Loucy (cell line): ENCODE results near the gene DCHS2.

Experiments used
- H2AFZ ChIP-seq: fragments of 200-600 bp; sonication (generic); 2 replicates; pipeline ENCODE4 v1.6.0; 2016; ENCODE audit warnings: antibody characterized with exemption, mild to moderate bottlenecking, low read length, moderate library complexity
- H3F3A ChIP-seq: fragments of 200-600 bp; 2 replicates; pipeline ENCODE4 v1.6.0; 2016; ENCODE audit warnings: antibody characterized with exemption, low read depth, mild to moderate bottlenecking
- H3K27me3 ChIP-seq: fragments of 200-600 bp; sonication (generic); 2 replicates; pipeline ENCODE4 v1.6.1; 2014; ENCODE audit warnings: low read length, mild to moderate bottlenecking; ENCODE audit not compliant: insufficient read depth, poor library complexity, severe bottlenecking
- H3K36me3 ChIP-seq: fragments of 200-600 bp; sonication (generic); 2 replicates; pipeline ENCODE4 v1.6.1; 2016; ENCODE audit warnings: low read length; ENCODE audit not compliant: insufficient read depth
- H3K4me1 ChIP-seq: fragments of 200-600 bp; sonication (generic); 2 replicates; pipeline ENCODE4 v1.5.1; 2014; ENCODE audit warnings: low read length, mild to moderate bottlenecking; ENCODE audit not compliant: insufficient read depth, poor library complexity, severe bottlenecking
- H3K4me2 ChIP-seq: fragments of 200-600 bp; sonication (generic); 2 replicates; pipeline ENCODE4 v1.6.0; 2014; ENCODE audit warnings: antibody characterized with exemption, low read length, low read depth, mild to moderate bottlenecking; ENCODE audit not compliant: poor library complexity, severe bottlenecking
- H3K4me3 ChIP-seq: fragments of 200-600 bp; sonication (generic); 2 replicates; pipeline ENCODE4 v1.5.1; 2014; ENCODE audit warnings: low read length, mild to moderate bottlenecking, mixed read lengths; ENCODE audit not compliant: poor library complexity, severe bottlenecking
- H3K79me2 ChIP-seq: fragments of 200-600 bp; sonication (generic); 2 replicates; pipeline ENCODE4 v1.6.1; 2014; ENCODE audit warnings: low read length; ENCODE audit not compliant: insufficient read depth
- H3K9ac ChIP-seq: fragments of 200-600 bp; sonication (generic); 2 replicates; pipeline ENCODE4 v1.6.0; 2014; ENCODE audit warnings: mild to moderate bottlenecking, low read depth, low read length, moderate library complexity; ENCODE audit not compliant: poor library complexity, severe bottlenecking
- H3K9me2 ChIP-seq: fragments of 200-600 bp; sonication (generic); replicated peaks from 2 replicates; pipeline ENCODE4 v1.6.1; 2016; ENCODE audit warnings: low read depth, low read length, mixed read lengths
- H3K9me3 ChIP-seq: fragments of 200-600 bp; sonication (generic); 2 replicates; pipeline ENCODE4 v1.6.1; 2014; ENCODE audit warnings: mild to moderate bottlenecking, antibody characterized with exemption, low read length, low read depth; ENCODE audit not compliant: insufficient read depth
- H4K20me1 ChIP-seq: fragments of 200-600 bp; sonication (generic); 2 replicates; pipeline ENCODE4 v1.6.0; 2014; ENCODE audit warnings: antibody characterized with exemption, low read length, mild to moderate bottlenecking; ENCODE audit not compliant: insufficient read depth, poor library complexity, severe bottlenecking
- CTCF ChIP-seq: fragments of 200-600 bp; sonication (generic); conservative IDR thresholded peaks from 2 replicates; pipeline ENCODE4 v1.5.1; 2014; ENCODE audit warnings: mild to moderate bottlenecking, antibody characterized with exemption, low read length
- EZH2phosphoT487 ChIP-seq: fragments of 200-600 bp; IDR thresholded peaks from 2 replicates; pipeline ENCODE4 v1.6.1; 2018; ENCODE audit warnings: antibody characterized with exemption, mild to moderate bottlenecking, moderate library complexity, borderline replicate concordance

Gene DCHS2

GRCh38 chr4:154293427-154293826 lies 198.2 kb downstream of the DCHS2 start:
- no peak for TF ChIP-seq CTCF
- TF ChIP-seq EZH2phosphoT487 = no peak
- no peaks in the 10 kb centered on the region for H3K36me3 ChIP-seq
- H3K9ac ChIP-seq = no peak overlapping the region
- H3K4me2 ChIP-seq = no peak overlapping the region
- no peaks in the 10 kb centered on the region for H4K20me1 ChIP-seq
- H3K79me2 ChIP-seq = no peaks in the 10 kb centered on the region
- no peak overlapping the region for H3K4me3 ChIP-seq
- H3F3A ChIP-seq = no peaks in the 10 kb centered on the region
- H3K9me2 ChIP-seq = no peaks in the 10 kb centered on the region
- no peak overlapping the region for H2AFZ ChIP-seq
- H3K4me1 ChIP-seq = no peaks in the 10 kb centered on the region
- H3K9me3 ChIP-seq = no peaks in the 10 kb centered on the region
- H3K27me3 ChIP-seq = no peaks in the 10 kb centered on the region

- Histone ChIP-seq H3K9ac (no peak overlapping the region), H2AFZ (no peak overlapping the region), H3K27me3 (no peaks in the 10 kb centered on the region)
These were observed 199.0 kb downstream of the DCHS2 start for GRCh38 chr4:154292589-154292988.

GRCh38 chr4:154277172-154277571 lies 214.4 kb downstream of the DCHS2 start:
- Histone ChIP-seq H3K9me2 (no peaks in the 10 kb centered on the region), H4K20me1 (no peaks in the 10 kb centered on the region), H3K4me1 (no peaks in the 10 kb centered on the region), H3K27me3 (no peaks in the 10 kb centered on the region), H3K36me3 (no peaks in the 10 kb centered on the region), H3K4me3 (no peak overlapping the region), H2AFZ (no peak overlapping the region), H3K79me2 (no peaks in the 10 kb centered on the region), H3K4me2 (no peak overlapping the region), H3F3A (no peaks in the 10 kb centered on the region), H3K9me3 (no peaks in the 10 kb centered on the region), H3K9ac (no peak overlapping the region)
- TF ChIP-seq EZH2phosphoT487 (no peak), CTCF (no peak)

More at GRCh38 chr4:154292589-154292988, 199.0 kb downstream of the DCHS2 start:
- H3F3A ChIP-seq = no peaks in the 10 kb centered on the region
- H3K4me2 ChIP-seq = no peak overlapping the region
- no peaks in the 10 kb centered on the region for H3K4me1 ChIP-seq
- H3K9me2 ChIP-seq = no peaks in the 10 kb centered on the region
- no peaks in the 10 kb centered on the region for H3K79me2 ChIP-seq
- no peaks in the 10 kb centered on the region for H3K9me3 ChIP-seq
- H3K36me3 ChIP-seq = no peaks in the 10 kb centered on the region
- no peak overlapping the region for H3K4me3 ChIP-seq
- no peaks in the 10 kb centered on the region for H4K20me1 ChIP-seq
- no peak for TF ChIP-seq EZH2phosphoT487
- TF ChIP-seq CTCF = peak; percentile 24
